Measurements from ENCODE around the gene TRIM3.

Gene TRIM3

DNA sequence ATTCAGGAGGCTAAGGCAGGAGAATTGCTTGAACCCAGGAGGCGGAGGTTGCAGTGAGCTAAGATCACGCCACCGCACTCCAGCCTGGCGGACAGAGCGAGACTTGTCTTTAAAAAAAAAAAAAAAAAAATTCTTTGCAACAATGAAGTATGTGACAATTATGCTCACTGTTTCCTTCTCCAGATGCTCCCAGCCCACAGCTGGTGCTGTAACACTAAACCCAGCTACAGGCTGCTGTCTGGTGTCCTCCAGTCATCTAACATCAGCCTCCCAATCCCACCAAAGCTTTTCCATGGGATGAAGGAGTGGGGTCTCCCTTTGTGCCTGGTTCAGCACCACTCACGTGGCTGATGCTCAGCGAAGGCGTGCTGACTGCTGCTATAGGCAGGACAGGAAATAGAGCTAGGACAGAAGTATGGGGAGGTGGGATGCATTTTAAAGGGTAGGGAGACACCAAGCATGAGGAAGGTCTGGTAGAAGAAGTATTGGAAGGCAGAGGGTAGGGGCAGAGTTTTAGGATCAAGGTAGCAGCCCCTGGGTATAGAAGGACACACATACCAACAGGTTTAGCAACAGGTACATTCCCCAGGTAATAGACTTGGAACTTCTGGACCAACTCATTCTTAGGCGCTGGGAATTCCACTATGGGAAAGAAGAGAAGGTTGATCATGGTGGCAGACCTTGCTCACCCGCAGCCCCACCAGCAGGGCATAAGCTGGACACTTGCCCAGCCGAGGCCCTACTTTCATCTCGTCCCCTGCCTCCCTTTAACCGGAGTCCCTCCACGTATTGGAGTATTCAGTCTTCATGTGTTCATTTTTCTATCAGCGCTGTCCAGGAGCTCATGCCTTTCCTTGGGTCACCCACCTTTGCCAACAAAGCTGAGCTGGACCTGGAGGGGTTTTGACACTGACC is 73.1 kb downstream of the TRIM3 start:
- DNase-seq: no peak
